BJ (cell line): ENCODE data around the gene NFIA. TPM values are rescaled to one million over a fixed set of nuclear protein-coding genes. Genes with fewer than 3 reads are reported as not detected.
A peak's percentile ranks its signal among the peaks of the same experiment; 100 is the strongest.

ENCODE experiments used
- CTCF ChIA-PET: fragments of 350-600 bp; formaldehyde crosslinking; extraction: SDS; loops from one replicate; lab custom pipeline; 2021; ENCODE audit warnings: antibody characterized with exemption, inconsistent platforms; lab: Yijun Ruan, JAX
- POLR2A ChIA-PET: fragments of 300-600 bp; sonication (Branson Sonifier 250); formaldehyde crosslinking; extraction: SDS; loops from one replicate; lab custom pipeline; 2021; ENCODE audit warnings: antibody characterized with exemption; lab: Charles Lee
- DNase-seq: peaks from one replicate; pipeline ENCODE4 v3.0.0-alpha.2; 2011; ENCODE audit warnings: low read depth
- H3K27me3 ChIP-seq: 2 replicates; pipeline ENCODE4 v1.6.0; 2011; ENCODE audit warnings: low read length; ENCODE audit not compliant: control insufficient read depth, insufficient read depth
- H3K36me3 ChIP-seq: 2 replicates; pipeline ENCODE4 v1.5.1; 2011; ENCODE audit warnings: low read length; ENCODE audit not compliant: control insufficient read depth, insufficient read depth
- H3K4me3 ChIP-seq: 2 replicates; pipeline ENCODE4 v1.5.1; 2011; ENCODE audit warnings: low read depth, mild to moderate bottlenecking, control low read depth, low read length
- polyA plus RNA-seq: library from polyadenylated mRNA; depleted of rRNA; stranded (reverse); fragments of >200 nt; gene quantifications from 2 replicates; pipeline ENCODE4 v1.2.3, GENCODE V29; 2011
- TF ChIP-seq, protein P1 (sequence below): IDR thresholded peaks from 2 replicates; pipeline ENCODE4 v1.5.1; 2011; ENCODE audit warnings: low read depth, mild to moderate bottlenecking, control low read depth, inconsistent platforms, low read length, moderate library complexity; ENCODE audit not compliant: insufficient read depth

Gene NFIA
- polyA plus RNA-seq, 1 experiment = 4.5 TPM

DNA sequence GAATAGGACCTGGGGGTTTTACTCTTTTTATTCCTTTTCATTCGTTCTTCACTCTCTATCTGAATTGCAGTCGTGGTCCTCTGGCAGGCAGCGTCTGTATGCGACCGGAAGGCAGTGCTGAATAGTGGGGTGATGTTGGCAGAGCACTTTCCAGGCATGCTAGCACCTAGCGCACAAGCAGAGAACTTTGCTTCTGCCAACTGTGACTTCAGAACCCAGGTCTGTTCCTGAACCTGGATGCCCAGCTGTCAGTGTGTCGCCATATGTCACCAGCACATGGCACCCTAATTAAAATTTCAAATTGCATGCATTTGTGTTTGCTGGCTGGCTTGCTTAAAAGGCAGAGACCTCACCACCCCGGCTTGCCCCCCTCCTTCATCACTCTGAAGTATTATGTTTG, 116.2 kb downstream of the NFIA start:
- TF ChIP-seq, protein P1, sequence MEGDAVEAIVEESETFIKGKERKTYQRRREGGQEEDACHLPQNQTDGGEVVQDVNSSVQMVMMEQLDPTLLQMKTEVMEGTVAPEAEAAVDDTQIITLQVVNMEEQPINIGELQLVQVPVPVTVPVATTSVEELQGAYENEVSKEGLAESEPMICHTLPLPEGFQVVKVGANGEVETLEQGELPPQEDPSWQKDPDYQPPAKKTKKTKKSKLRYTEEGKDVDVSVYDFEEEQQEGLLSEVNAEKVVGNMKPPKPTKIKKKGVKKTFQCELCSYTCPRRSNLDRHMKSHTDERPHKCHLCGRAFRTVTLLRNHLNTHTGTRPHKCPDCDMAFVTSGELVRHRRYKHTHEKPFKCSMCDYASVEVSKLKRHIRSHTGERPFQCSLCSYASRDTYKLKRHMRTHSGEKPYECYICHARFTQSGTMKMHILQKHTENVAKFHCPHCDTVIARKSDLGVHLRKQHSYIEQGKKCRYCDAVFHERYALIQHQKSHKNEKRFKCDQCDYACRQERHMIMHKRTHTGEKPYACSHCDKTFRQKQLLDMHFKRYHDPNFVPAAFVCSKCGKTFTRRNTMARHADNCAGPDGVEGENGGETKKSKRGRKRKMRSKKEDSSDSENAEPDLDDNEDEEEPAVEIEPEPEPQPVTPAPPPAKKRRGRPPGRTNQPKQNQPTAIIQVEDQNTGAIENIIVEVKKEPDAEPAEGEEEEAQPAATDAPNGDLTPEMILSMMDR = no peak
- no peak for DNase-seq
- POLR2A ChIA-PET = no interaction called here
- Histone ChIP-seq H3K36me3 (no peaks in the 10 kb centered on the region), H3K27me3 (no peaks in the 10 kb centered on the region), H3K4me3 (no peak overlapping the region)
- CTCF ChIA-PET = interaction anchor here (0.6 kb wide), 1 partner anchor 273 kb away, joined by 3 read pairs; no protein-coding TSS in a partner anchor

DNA sequence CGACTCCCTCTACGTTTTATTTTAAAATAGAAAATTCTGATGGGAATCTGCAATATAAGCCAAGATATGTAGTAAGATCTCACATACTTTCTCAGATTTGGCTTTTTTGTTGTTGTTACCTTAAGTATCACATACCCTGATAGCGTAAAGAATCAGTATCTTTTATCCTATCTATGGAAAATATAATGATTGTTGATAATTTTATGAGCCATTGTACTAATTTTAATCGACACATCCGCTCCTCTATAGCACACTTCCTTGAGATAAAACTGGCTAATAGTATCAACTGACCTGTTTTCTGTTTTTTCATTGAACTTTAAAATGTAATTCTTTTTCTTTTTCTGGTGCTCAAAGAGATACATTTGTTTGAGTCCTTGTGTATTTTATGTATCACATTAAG, 118.7 kb downstream of the NFIA start:
- TF ChIP-seq, protein P1 = no peak
- no peaks in the 10 kb centered on the region for H3K27me3 ChIP-seq
- DNase-seq = no peak
- CTCF ChIA-PET = interaction anchor here (0.7 kb wide), 1 partner anchor 137 kb away, joined by 3 read pairs; no protein-coding TSS in a partner anchor
- POLR2A ChIA-PET = no interaction called here
- H3K4me3 ChIP-seq = no peak overlapping the region
- H3K36me3 ChIP-seq = no peaks in the 10 kb centered on the region

DNA sequence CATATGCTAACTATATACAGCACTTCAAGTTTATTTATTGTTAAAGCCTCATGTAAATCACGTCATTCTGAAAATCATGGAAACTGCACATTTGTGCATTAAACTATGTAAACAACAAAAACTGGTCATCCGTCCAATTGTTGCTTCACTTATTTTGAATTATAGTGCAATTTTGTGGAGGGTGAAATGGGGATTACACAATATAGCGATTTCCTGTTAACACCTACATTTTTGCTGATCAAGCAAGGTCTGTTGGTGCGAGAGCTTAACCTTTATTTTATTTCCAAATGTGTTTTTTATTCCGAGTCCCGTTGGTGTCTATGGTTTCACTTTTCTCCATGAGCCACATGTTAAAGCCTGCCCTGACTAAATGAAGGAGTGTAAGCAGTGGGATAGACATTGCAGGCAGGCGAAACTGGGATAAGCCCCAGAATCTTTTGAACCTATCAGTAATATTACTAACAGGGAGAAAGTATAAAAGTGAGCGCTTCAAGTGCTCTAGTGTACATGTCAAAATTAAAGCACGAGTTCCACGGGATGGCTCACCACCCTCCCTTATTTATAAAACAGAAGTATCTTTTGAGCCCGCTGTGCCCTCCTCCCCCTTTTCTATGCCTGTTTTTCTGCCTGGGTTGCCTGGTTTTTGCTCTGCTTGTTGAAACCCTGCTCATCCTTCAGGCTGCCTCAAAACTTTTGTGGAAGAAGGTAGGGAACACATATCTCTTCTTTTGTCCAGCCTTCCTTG, 120.7 kb downstream of the NFIA start:
- DNase-seq = no peak
- ChIA-PET POLR2A (no interaction called here), CTCF (no interaction called here)
- Histone ChIP-seq H3K27me3 (no peaks in the 10 kb centered on the region), H3K4me3 (peak overlapping the region; percentile 9), H3K36me3 (no peaks in the 10 kb centered on the region)
- TF ChIP-seq, protein P1 = no peak

DNA sequence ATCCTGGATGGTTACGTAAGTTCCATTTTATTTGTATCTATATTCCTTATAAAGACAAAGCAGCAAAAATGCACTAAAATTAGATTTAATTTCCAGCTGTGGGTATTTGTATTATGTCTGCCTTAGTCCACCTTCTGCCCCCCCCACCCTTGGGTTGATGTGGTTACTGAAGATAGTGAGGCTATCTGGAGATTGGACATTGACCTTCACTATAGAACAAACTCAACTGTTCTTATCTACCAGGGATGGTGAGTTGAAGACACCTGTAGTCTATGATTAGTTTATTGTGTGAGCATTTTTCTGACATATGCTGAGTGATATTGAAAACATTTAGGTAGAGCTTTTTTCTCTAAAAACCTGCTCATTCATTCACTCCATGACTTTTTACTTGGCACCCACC, 122.2 kb downstream of the NFIA start:
- DNase-seq = no peak
- POLR2A ChIA-PET = no interaction called here
- TF ChIP-seq, protein P1 = no peak
- H3K36me3 ChIP-seq = no peaks in the 10 kb centered on the region
- no peaks in the 10 kb centered on the region for H3K27me3 ChIP-seq
- CTCF ChIA-PET = interaction anchor here (0.5 kb wide), 1 partner anchor 10 kb away, joined by 4 read pairs; no protein-coding TSS in a partner anchor
- no peak overlapping the region for H3K4me3 ChIP-seq

DNA sequence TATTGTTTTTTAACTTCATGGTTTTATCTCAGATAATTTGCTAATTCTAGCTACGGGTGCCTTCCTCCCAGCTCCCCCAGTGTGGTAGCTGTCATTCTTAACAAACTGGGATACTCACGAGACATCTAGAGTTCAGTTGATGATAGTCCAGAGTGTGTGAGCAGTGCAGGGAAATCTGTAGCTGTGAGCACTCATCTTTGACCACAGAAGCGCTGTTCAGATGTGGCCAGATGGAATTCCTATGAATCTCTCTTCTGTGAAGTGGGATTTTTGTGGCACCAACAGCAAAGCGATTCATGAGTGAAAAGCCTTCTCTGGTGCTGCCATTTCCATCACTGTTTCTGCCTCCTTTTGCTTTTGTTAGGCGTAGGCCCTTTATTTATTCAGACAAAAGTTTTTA, 125.1 kb downstream of the NFIA start:
- POLR2A ChIA-PET = no interaction called here
- no peak for DNase-seq
- H3K36me3 ChIP-seq = no peaks in the 10 kb centered on the region
- H3K27me3 ChIP-seq = no peaks in the 10 kb centered on the region
- TF ChIP-seq, protein P1 = no peak
- H3K4me3 ChIP-seq = no peak overlapping the region
- CTCF ChIA-PET = interaction anchor here (0.6 to 0.7 kb wide), 2 partner anchors 10 to 20 kb away, joined by 3 to 4 read pairs; no protein-coding TSS in a partner anchor
